Right lobe of liver (tissue), 4 donors: ENCODE measurements around the gene DCAF17.

Experiments used
- CTCF ChIP-seq, 4 donors: fragments of 200-600 bp in 3 of 4; fragments of 450-650 bp in 1 of 4; IDR thresholded peaks; one replicate each; pipeline versions ENCODE4 v1.5.1 to v1.8.0; 2016 to 2022; ENCODE audit warnings: antibody characterized with exemption in 4 of 4, mild to moderate bottlenecking in 2 of 4
- POLR2A ChIP-seq: fragments of 450-650 bp; IDR thresholded peaks from one replicate; pipeline ENCODE4 v1.6.1; 2017; ENCODE audit warnings: antibody characterized with exemption, mild to moderate bottlenecking
- donor health status: DM: no; HTN: no; CAD: no.
- donor health status: DM: no; HTN: no; CAD: no.
- donor health status: DM: no; HTN: yes; CAD: no.

GRCh38 chr2:171451074-171451473, 17.0 kb downstream of the DCAF17 start:
- TF ChIP-seq CTCF (IDR thresholded peaks at IDR 0.05) (no peak), POLR2A (no peak)
